Right forelimb (tissue), 1 donor: ENCODE data around the gene MRPL44.
A peak's percentile ranks its signal among the peaks of the same experiment; 100 is the strongest.
"Not testable (repeated sequence)": the region's sequence is repeated elsewhere in the genome, so short reads cannot be mapped to it uniquely, and the experiment has no call there.

Experiments
- DNase-seq: peaks from one replicate; pipeline ENCODE4 v3.0.0-alpha.2; 2018

The MRPL44 gene

GRCh38 chr2:223973606-223974005 lies 16.3 kb downstream of the MRPL44 start:
- DNase-seq, result no peak

- no peak for DNase-seq
Measured at GRCh38 chr2:223976635-223977226, 19.5 kb downstream of the MRPL44 start.

GRCh38 chr2:223978451-223978850 lies 21.2 kb downstream of the MRPL44 start:
- DNase-seq, result no peak

- DNase-seq, result no peak
Measured at GRCh38 chr2:223979730-223980396, 22.6 kb downstream of the MRPL44 start.

GRCh38 chr2:223980397-223980735 lies 23.1 kb downstream of the MRPL44 start:
- no peak for DNase-seq

- no peak for DNase-seq
Measured at GRCh38 chr2:223980803-223981202, 23.5 kb downstream of the MRPL44 start.

- no peak for DNase-seq
Measured at GRCh38 chr2:223981241-223981640, 24.0 kb downstream of the MRPL44 start.

GRCh38 chr2:223989206-223989855 lies 32.1 kb downstream of the MRPL44 start:
- no peak for DNase-seq

GRCh38 chr2:223989856-223990232 lies 32.6 kb downstream of the MRPL44 start:
- DNase-seq, result no peak

- no peak for DNase-seq
Measured at GRCh38 chr2:223991611-223992010, 34.3 kb downstream of the MRPL44 start.

- DNase-seq, result peak; percentile 64
Measured at GRCh38 chr2:223993634-223994232, 36.5 kb downstream of the MRPL44 start.

GRCh38 chr2:223994562-223995162 lies 37.4 kb downstream of the MRPL44 start:
- DNase-seq, result no peak

GRCh38 chr2:223995569-223995968 lies 38.3 kb downstream of the MRPL44 start:
- no peak for DNase-seq

GRCh38 chr2:223996391-223996790 lies 39.1 kb downstream of the MRPL44 start:
- no peak for DNase-seq

GRCh38 chr2:223997938-223998337 lies 40.7 kb downstream of the MRPL44 start:
- DNase-seq, result no peak

- no peak for DNase-seq
Measured at GRCh38 chr2:223998948-223999347, 41.7 kb downstream of the MRPL44 start.

GRCh38 chr2:223999862-224000261 lies 42.6 kb downstream of the MRPL44 start:
- DNase-seq, result no peak

- not testable (repeated sequence) for DNase-seq
Measured at GRCh38 chr2:224000662-224001061, 43.4 kb downstream of the MRPL44 start.

GRCh38 chr2:224004105-224004695 lies 46.9 kb downstream of the MRPL44 start:
- no peak for DNase-seq

GRCh38 chr2:224008702-224009261 lies 51.5 kb downstream of the MRPL44 start:
- no peak for DNase-seq

GRCh38 chr2:224009605-224010315 lies 52.5 kb downstream of the MRPL44 start:
- DNase-seq, result no peak

- no peak for DNase-seq
Measured at GRCh38 chr2:224011837-224012236, 54.6 kb downstream of the MRPL44 start.
